Heart left ventricle (tissue), 16 donors: Measurements from ENCODE around the gene CTU1. TPM values are rescaled to one million over a fixed set of nuclear protein-coding genes. Genes with fewer than 3 reads are reported as not detected.

Experiments used
- ATAC-seq, 4 donors: fragments of 200-7000 bp; cut with Tn5 transposase; one replicate each; pipeline ENCODE4 v1.9.1; 2020 to 2022; ENCODE audit warnings: moderate library complexity in 4 of 4, mild to moderate bottlenecking in 3 of 4, moderate number of reproducible peaks in 1 of 4
- DNase-seq, 5 donors: peaks; one replicate each; pipeline ENCODE4 v3.0.0-alpha.2; 2020
- H3K27ac ChIP-seq, 12 donors: fragments of 200-600 bp; sonication (generic) in 4 of 12; one replicate each; pipeline versions ENCODE4 v1.5.0 to v1.8.0; 2016 to 2022; ENCODE audit warnings: mild to moderate bottlenecking in 2 of 12
- H3K27me3 ChIP-seq, 9 donors: fragments of 200-600 bp; sonication (generic) in 2 of 9; one replicate each; pipeline versions ENCODE4 v1.5.1 to v1.8.0; 2016 to 2022; ENCODE audit warnings: mild to moderate bottlenecking in 3 of 9
- H3K36me3 ChIP-seq, 9 donors: fragments of 200-600 bp; sonication (generic) in 2 of 9; one replicate each; pipeline versions ENCODE4 v1.5.0 to v1.8.0; 2018 to 2022; ENCODE audit warnings: mild to moderate bottlenecking in 2 of 9
- H3K4me1 ChIP-seq, 12 donors: fragments of 200-600 bp; sonication (generic) in 4 of 12; one replicate each; pipeline versions ENCODE4 v1.5.0 to v1.8.0; 2016 to 2022; ENCODE audit warnings: mild to moderate bottlenecking in 3 of 12
- H3K4me3 ChIP-seq, 12 donors: fragments of 200-600 bp; sonication (generic) in 4 of 12; one replicate each; pipeline versions ENCODE4 v1.5.0 to v1.8.0; 2017 to 2022; ENCODE audit warnings: mild to moderate bottlenecking in 9 of 12, moderate library complexity in 4 of 12
- H3K9me3 ChIP-seq, 12 donors: fragments of 200-600 bp; sonication (generic) in 4 of 12; one replicate each; pipeline versions ENCODE4 v1.5.0 to v1.8.0; 2016 to 2022; ENCODE audit warnings: mild to moderate bottlenecking in 1 of 12
- POLR2A ChIP-seq, 2 donors: fragments of 450-650 bp; IDR thresholded peaks; one replicate each; pipeline ENCODE4 v1.6.1; 2017; ENCODE audit warnings: antibody characterized with exemption in 2 of 2, mild to moderate bottlenecking in 2 of 2, moderate library complexity in 2 of 2
- WGBS, 4 donors: extraction: QIAGEN DNeasy Blood & Tissue Kit in 2 of 4; methylation state at CpG; one replicate each; pipeline versions ENCODE4 v1.1.5 to v1.1.7; 2013 to 2018; 5-methylcytosine and 5-hydroxymethylcytosine counted together
- intact Hi-C, 10 donors: fragments of 100-400 bp; cut with DNase I; formaldehyde crosslinking; loops; one replicate each; pipeline versions ENCODE4 v1.11.1 to v1.14.2; 2022
- polyA plus RNA-seq, 2 donors: library from polyadenylated mRNA; stranded (reverse); fragments of 200-250 nt; gene quantifications; one replicate each; pipeline ENCODE4 v1.2.3, GENCODE V29; 2013
- total RNA-seq, 9 donors: library from RNA; depleted of rRNA in 2 of 9; stranded (reverse); fragments of >200 nt in 2 of 9; fragmentation: NEBNext Ultra II Directional in 3 of 9; extraction: Animal tissue kit (Norgen Biotek cat#: 25700) in 3 of 9; gene quantifications; one replicate each; pipeline versions ENCODE4 v1.1.0 to v1.2.4, GENCODE V29; 2016 to 2023
- TF ChIP-seq, protein P1 (sequence below), 12 donors: fragments of 200-600 bp; sonication (generic) in 4 of 12; IDR thresholded peaks; one replicate each; pipeline versions ENCODE4 v1.5.0 to v1.8.0; 2018 to 2022; ENCODE audit warnings: antibody characterized with exemption in 12 of 12, mild to moderate bottlenecking in 5 of 12
- donor health status: ischemic (EF 13 %, LVEDD 7.1; RV severe dilation, severe dysfunction).
- donor health status: healthy with polysubstance abuse.
- donor health status: DM: no; HTN: yes; CAD: no.
- donor health status: DM: no; HTN: no; CAD: no.
- donor health status: ischemic (EF 25% LVEDD 6.9; RV normal size, moderate dysfunction).
- donor health status: ischemic (EF 25% LVEDD 5.7; RV mildly dilated, moderate dysfunction).
- donor health status: healthy.
- donor health status: DM: yes; HTN: yes; CAD: no.
- donor health status: ischemic (EF 35%, LVEDD 5.7; RV mildly dilated, moderate dysfunction).
- donor health status: nonischemic (EF 11% LVEDD 7.7; RV severe dilation, severe dysfunction).
- donor health status: DM: yes; HTN: yes; CAD: no.
- donor health status: PGD.
- donor health status: ischemic (EF 29% LVEDD 5.4; RV normal size, mild dysfunction).
- donor health status: nonischemic (EF 23%, LVEDD 6.1; RV moderate dilation, normal function).

CTU1 gene
- total and polyA plus RNA-seq, 11 donors: 1.4 to 11.2 (median 3.9) TPM

GRCh38 chr19:51066393-51067186 is 41.6 kb downstream of the CTU1 start:
- WGBS, 4 donors: 57 to 66% (median 63%) methylated on average over 7 of the region's 7 CpGs
- no peak overlapping the region for H3K27ac ChIP-seq
- intact Hi-C loops: no loop called here
- H3K9me3 ChIP-seq: no peaks in the 10 kb centered on the region
- H3K36me3 ChIP-seq: no peaks in the 10 kb centered on the region
- no peak for TF ChIP-seq POLR2A (IDR thresholded peaks at IDR 0.05)
- TF ChIP-seq, protein P1, sequence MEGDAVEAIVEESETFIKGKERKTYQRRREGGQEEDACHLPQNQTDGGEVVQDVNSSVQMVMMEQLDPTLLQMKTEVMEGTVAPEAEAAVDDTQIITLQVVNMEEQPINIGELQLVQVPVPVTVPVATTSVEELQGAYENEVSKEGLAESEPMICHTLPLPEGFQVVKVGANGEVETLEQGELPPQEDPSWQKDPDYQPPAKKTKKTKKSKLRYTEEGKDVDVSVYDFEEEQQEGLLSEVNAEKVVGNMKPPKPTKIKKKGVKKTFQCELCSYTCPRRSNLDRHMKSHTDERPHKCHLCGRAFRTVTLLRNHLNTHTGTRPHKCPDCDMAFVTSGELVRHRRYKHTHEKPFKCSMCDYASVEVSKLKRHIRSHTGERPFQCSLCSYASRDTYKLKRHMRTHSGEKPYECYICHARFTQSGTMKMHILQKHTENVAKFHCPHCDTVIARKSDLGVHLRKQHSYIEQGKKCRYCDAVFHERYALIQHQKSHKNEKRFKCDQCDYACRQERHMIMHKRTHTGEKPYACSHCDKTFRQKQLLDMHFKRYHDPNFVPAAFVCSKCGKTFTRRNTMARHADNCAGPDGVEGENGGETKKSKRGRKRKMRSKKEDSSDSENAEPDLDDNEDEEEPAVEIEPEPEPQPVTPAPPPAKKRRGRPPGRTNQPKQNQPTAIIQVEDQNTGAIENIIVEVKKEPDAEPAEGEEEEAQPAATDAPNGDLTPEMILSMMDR (IDR thresholded peaks at IDR 0.05): no peak
- peaks cover 0 to 38% (median 8%) of the 10 kb centered on the region in 9 donors for H3K27me3 ChIP-seq
- no peak overlapping the region for H3K4me3 ChIP-seq
- peaks cover 0 to 15% (median 5%) of the 10 kb centered on the region in 12 donors for H3K4me1 ChIP-seq
- DNase-seq: no peak
- ATAC-seq: peak in 1 of 4 donors; percentile 15

DNA sequence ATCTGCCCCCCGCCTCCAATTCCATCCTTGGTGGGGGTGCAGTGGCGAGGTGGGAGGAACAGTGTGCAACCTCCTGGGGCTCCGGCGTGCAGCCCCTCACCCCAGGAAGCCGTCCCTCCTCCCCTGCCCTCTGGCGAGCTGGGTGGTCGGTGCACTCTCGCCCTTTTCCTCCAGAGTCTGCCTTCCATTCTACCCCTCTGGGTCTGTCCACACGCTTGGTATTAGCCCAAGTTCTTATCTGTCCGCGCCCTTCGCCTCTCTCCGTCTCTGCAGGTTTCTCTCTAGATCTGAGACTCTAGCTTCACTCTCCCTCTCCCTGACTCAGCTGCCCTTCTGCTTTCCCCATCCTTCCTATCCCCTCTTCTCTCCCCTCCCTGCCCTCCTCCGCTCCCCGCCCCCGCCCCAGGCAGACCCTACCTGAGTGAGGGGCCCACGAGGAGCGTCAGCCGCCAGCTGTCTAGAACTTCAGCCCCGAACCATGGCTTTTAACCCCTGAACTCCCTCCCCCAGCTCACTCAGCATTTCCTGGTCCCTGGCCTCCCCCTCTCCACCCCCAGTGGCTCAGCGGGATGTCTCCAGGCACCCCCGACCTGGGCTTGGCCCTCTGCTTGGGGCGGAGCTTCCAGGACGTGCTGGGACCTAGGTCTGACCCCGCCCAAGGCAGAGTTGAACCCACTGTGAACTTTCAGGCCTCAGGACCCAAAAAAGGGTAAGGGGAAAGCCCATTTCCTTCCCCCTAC is 42.8 kb downstream of the CTU1 start:
- ATAC-seq (peak in 3 of 4 donors; percentile 17 to 33 (median 25)), DNase-seq (no peak)
- Histone ChIP-seq H3K27ac (peak overlapping the region in 1 of 12 donors; percentile 43), H3K36me3 (no peaks in the 10 kb centered on the region), H3K4me1 (peaks cover 0 to 15% (median 5%) of the 10 kb centered on the region in 12 donors), H3K4me3 (peak overlapping the region in 9 of 12 donors; percentile 31 to 44 (median 42)), H3K27me3 (peaks cover 0 to 38% (median 8%) of the 10 kb centered on the region in 9 donors), H3K9me3 (no peaks in the 10 kb centered on the region)
- 11 to 21% (median 15%) methylated on average over 25 of the region's 25 CpGs for WGBS, 4 donors
- intact Hi-C loops: no loop called here
- no peak for TF ChIP-seq POLR2A (IDR thresholded peaks at IDR 0.05)
- TF ChIP-seq, protein P1 (IDR thresholded peaks at IDR 0.05): no peak

GRCh38 chr19:51064534-51065220 is 43.5 kb downstream of the CTU1 start, which contains the start of gene KLK13:
TSS of gene KLK13 (minus strand) at chr19:51065092. CDS start at chr19:51065067, 25 bp downstream.
- no peaks in the 10 kb centered on the region for H3K9me3 ChIP-seq
- intact Hi-C loops: no loop called here
- ATAC-seq (peak in 3 of 4 donors; percentile 77 to 95 (median 85)), DNase-seq (peak; percentile 37 to 74 (median 56))
- peaks cover 0 to 38% (median 8%) of the 10 kb centered on the region in 9 donors for H3K27me3 ChIP-seq
- H3K4me3 ChIP-seq: peak within 1 kb of the TSS in 9 of 12 donors; percentile 31 to 44 (median 42)
- peaks cover 0 to 15% (median 5%) of the 10 kb centered on the region in 12 donors for H3K4me1 ChIP-seq
- TF ChIP-seq, protein P1 (IDR thresholded peaks at IDR 0.05): no peak
- TF ChIP-seq POLR2A (IDR thresholded peaks at IDR 0.05): no peak
- no peaks in the 10 kb centered on the region for H3K36me3 ChIP-seq
- H3K27ac ChIP-seq: peak within 1 kb of the TSS in 1 of 12 donors; percentile 43
- 12 to 32% (median 19%) methylated on average over 18 to 38 of the region's 38 CpGs for WGBS, 4 donors
